Suprapubic skin (tissue), 4 donors: ENCODE results near the gene NAV3. TPM values are rescaled to one million over a fixed set of nuclear protein-coding genes. Genes with fewer than 3 reads are reported as not detected.

Experiments
- DNase-seq, 2 donors: peaks; one replicate each; pipeline ENCODE4 v3.0.0-alpha.2; 2019; ENCODE audit warnings: low spot score in 2 of 2
- H3K27ac ChIP-seq: fragments of 200-600 bp; sonication (generic); one replicate; pipeline ENCODE4 v1.5.1; 2019
- H3K27me3 ChIP-seq: fragments of 200-600 bp; sonication (generic); one replicate; pipeline ENCODE4 v1.5.1; 2019
- H3K36me3 ChIP-seq: fragments of 200-600 bp; sonication (generic); one replicate; pipeline ENCODE4 v1.5.1; 2019
- H3K4me1 ChIP-seq: fragments of 200-600 bp; sonication (generic); one replicate; pipeline ENCODE4 v1.5.1; 2019
- H3K4me3 ChIP-seq: fragments of 200-600 bp; sonication (generic); one replicate; pipeline ENCODE4 v1.5.1; 2019; ENCODE audit warnings: mild to moderate bottlenecking
- H3K9me3 ChIP-seq: fragments of 200-600 bp; sonication (generic); one replicate; pipeline ENCODE4 v1.5.1; 2019
- CTCF ChIP-seq, 2 donors: fragments of 200-600 bp in 1 of 2; fragments of 450-650 bp in 1 of 2; sonication (generic) in 1 of 2; IDR thresholded peaks; one replicate each; pipeline ENCODE4 v1.5.1; 2016 to 2019; ENCODE audit warnings: antibody characterized with exemption in 2 of 2, mild to moderate bottlenecking in 1 of 2, moderate library complexity in 1 of 2
- EP300 ChIP-seq: sonication (generic); formaldehyde crosslinking; IDR thresholded peaks from one replicate; pipeline ENCODE4 v1.6.1; 2017; ENCODE audit warnings: antibody characterized with exemption
- POLR2A ChIP-seq, 2 donors: fragments of 450-650 bp; IDR thresholded peaks; one replicate each; pipeline ENCODE4 v1.6.1; 2017; ENCODE audit warnings: antibody characterized with exemption in 2 of 2, mild to moderate bottlenecking in 2 of 2, moderate library complexity in 2 of 2
- POLR2AphosphoS5 ChIP-seq, 3 donors: sonication (generic); formaldehyde crosslinking; IDR thresholded peaks; one replicate each; pipeline ENCODE4 v1.6.1; 2017; ENCODE audit warnings: antibody characterized with exemption in 3 of 3
- WGBS: methylation state at CpG from one replicate; pipeline ENCODE4 v1.1.5; 2018; 5-methylcytosine and 5-hydroxymethylcytosine counted together
- total RNA-seq, 4 donors: library from RNA; depleted of rRNA; stranded (reverse); fragments of >200 nt; gene quantifications; one replicate each; pipeline ENCODE4 v1.1.0, GENCODE V29; 2016

The NAV3 gene
- total RNA-seq, 4 donors from 2014 or later = 11.7 to 20.9 (median 15.7) TPM

GRCh38 chr12:78239544-78239943, 408.9 kb downstream of the NAV3 start:
- Histone ChIP-seq H3K4me1 (no peaks in the 10 kb centered on the region), H3K27ac (no peak overlapping the region), H3K27me3 (no peaks in the 10 kb centered on the region), H3K36me3 (no peaks in the 10 kb centered on the region), H3K4me3 (no peak overlapping the region), H3K9me3 (no peaks in the 10 kb centered on the region)
- no peak for TF ChIP-seq EP300
- no peak for TF ChIP-seq POLR2A (IDR thresholded peaks at IDR 0.05)
- TF ChIP-seq CTCF (IDR thresholded peaks at IDR 0.05) = no peak
- no peak for TF ChIP-seq POLR2AphosphoS5 (IDR thresholded peaks at IDR 0.05)
- WGBS = 58% methylated on average over 3 of the region's 3 CpGs
- DNase-seq = no peak

- Histone ChIP-seq H3K9me3 (no peaks in the 10 kb centered on the region), H3K4me1 (no peaks in the 10 kb centered on the region), H3K27ac (no peak overlapping the region), H3K36me3 (no peaks in the 10 kb centered on the region), H3K27me3 (no peaks in the 10 kb centered on the region), H3K4me3 (no peak overlapping the region)
- no peak for DNase-seq
- 60% methylated on average over 1 of the region's 1 CpG for WGBS
- TF ChIP-seq POLR2A (IDR thresholded peaks at IDR 0.05) (no peak), POLR2AphosphoS5 (IDR thresholded peaks at IDR 0.05) (no peak), EP300 (no peak), CTCF (IDR thresholded peaks at IDR 0.05) (no peak)
Observed at GRCh38 chr12:78240827-78241226, 410.1 kb downstream of the NAV3 start.

GRCh38 chr12:78241446-78241845, 410.8 kb downstream of the NAV3 start:
- no peaks in the 10 kb centered on the region for H3K27me3 ChIP-seq
- no peak for DNase-seq
- TF ChIP-seq EP300 = no peak
- TF ChIP-seq CTCF (IDR thresholded peaks at IDR 0.05) = no peak
- no peak for TF ChIP-seq POLR2A (IDR thresholded peaks at IDR 0.05)
- 68% methylated on average over 6 of the region's 6 CpGs for WGBS
- no peak overlapping the region for H3K27ac ChIP-seq
- no peaks in the 10 kb centered on the region for H3K36me3 ChIP-seq
- H3K4me1 ChIP-seq = no peaks in the 10 kb centered on the region
- H3K4me3 ChIP-seq = no peak overlapping the region
- no peaks in the 10 kb centered on the region for H3K9me3 ChIP-seq

GRCh38 chr12:78244916-78245507, 414.3 kb downstream of the NAV3 start:
- Histone ChIP-seq H3K27me3 (no peaks in the 10 kb centered on the region), H3K4me3 (no peak overlapping the region), H3K9me3 (no peaks in the 10 kb centered on the region), H3K27ac (no peak overlapping the region), H3K4me1 (no peaks in the 10 kb centered on the region), H3K36me3 (no peaks in the 10 kb centered on the region)
- DNase-seq = no peak
- no peak for TF ChIP-seq POLR2A (IDR thresholded peaks at IDR 0.05)
- TF ChIP-seq POLR2AphosphoS5 (IDR thresholded peaks at IDR 0.05) = no peak
- no peak for TF ChIP-seq EP300
- no peak for TF ChIP-seq CTCF (IDR thresholded peaks at IDR 0.05)
- 17% methylated on average over 2 of the region's 2 CpGs for WGBS

GRCh38 chr12:78248321-78248720, 417.6 kb downstream of the NAV3 start:
- Histone ChIP-seq H3K36me3 (no peaks in the 10 kb centered on the region), H3K4me1 (no peaks in the 10 kb centered on the region), H3K27ac (no peak overlapping the region), H3K27me3 (no peaks in the 10 kb centered on the region), H3K4me3 (no peak overlapping the region), H3K9me3 (no peaks in the 10 kb centered on the region)
- DNase-seq = no peak
- TF ChIP-seq EP300 (no peak), CTCF (IDR thresholded peaks at IDR 0.05) (no peak), POLR2A (IDR thresholded peaks at IDR 0.05) (no peak)
- WGBS = 24% methylated on average over 1 of the region's 1 CpG
